Activated naive CD4-positive, alpha-beta T cell treated with anti-CD3 and anti-CD28 coated beads, Interleukin-2, amount 10 ng/mL, durations not matched to agents 5 hours and 36 hours (primary cell): Measurements from ENCODE around the gene FAM151B. TPM values are rescaled to one million over a fixed set of nuclear protein-coding genes. Genes with fewer than 3 reads are reported as not detected.

Experiments used
- total RNA-seq, 2 experiments: library from RNA; stranded (reverse); gene quantifications; one replicate each; pipeline ENCODE4 v1.2.3, GENCODE V29; 2021

The FAM151B gene
- under 1 TPM in 1 of 2 experiments, not detected in 1; 0.23 TPM for total RNA-seq

GRCh38 chr5:80487829-80488721 lies at the start of gene FAM151B:
TSS of gene FAM151B (plus strand) at chr5:80488100. CDS start at chr5:80488124, 24 bp downstream.

GRCh38 chr5:80569961-80570786 lies 82.3 kb downstream of the FAM151B start, which contains the start of gene ANKRD34B:
TSS of gene ANKRD34B (minus strand) at chr5:80570280. CDS start at chr5:80560019, 10,261 bp downstream.

Other genes starting within 250 kb of the FAM151B start
- 100 to 1,000 TPM in 1 of 2 experiments, 10 to 100 TPM in 1; 99.3 to 107 TPM for gene SERINC5, start 232.1 kb upstream of the FAM151B start, total RNA-seq
- gene SPZ1, start 168.1 kb upstream of the FAM151B start, total RNA-seq = not detected
- gene ZFYVE16, start 80.0 kb upstream of the FAM151B start, total RNA-seq = 10 to 100 TPM in 1 of 2 experiments, 1 to 10 TPM in 1; 9.2 to 15.9 TPM
- not detected for gene ANKRD34B, start 82.2 kb downstream of the FAM151B start, total RNA-seq
- gene MSH3, start 166.6 kb downstream of the FAM151B start, total RNA-seq = 10 to 100 TPM; 18.8 to 19.0 TPM
- gene DHFR, start 166.9 kb downstream of the FAM151B start, total RNA-seq = 10 to 100 TPM; 77.9 to 83.1 TPM